ENCODE results near the gene TAP2.

The TAP2 gene

DNA sequence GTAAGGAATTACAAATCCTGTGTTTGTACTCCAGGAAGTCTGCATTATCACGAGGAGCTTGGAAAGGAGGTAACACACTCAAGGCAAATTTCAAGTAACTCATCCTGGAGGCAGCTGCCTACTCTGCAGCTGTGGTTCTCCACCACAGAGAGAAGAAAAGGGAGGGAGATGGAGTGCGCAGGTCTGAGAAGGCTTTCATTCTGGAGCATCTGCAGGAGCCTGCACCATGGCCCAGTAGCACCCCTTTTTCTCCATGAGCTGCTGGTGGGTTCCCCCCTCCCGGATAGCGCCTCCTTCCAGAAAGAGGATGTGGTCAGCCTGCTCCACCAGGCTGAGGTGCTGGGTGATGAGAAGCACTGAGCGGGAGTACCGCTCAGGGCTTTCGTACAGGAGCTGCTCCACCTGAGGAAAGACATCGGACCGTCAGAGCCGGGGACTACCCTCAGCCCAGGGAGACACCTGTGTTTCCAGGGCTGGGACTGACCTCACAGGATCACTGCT, 6.9 kb upstream of the TAP2 start:
- H3K9me2 ChIP-seq (replicated peaks; ENCODE audit: insufficient read depth, low read length), result no peaks in the 10 kb centered on the region
- peaks cover 18% of the 10 kb centered on the region for H3F3A ChIP-seq (ENCODE audit: insufficient read depth)
- no peaks in the 10 kb centered on the region for H4K20me1 ChIP-seq (ENCODE audit: low read depth, low read length)
- peak overlapping the region; percentile 64 for H3K4me3 ChIP-seq (ENCODE audit: insufficient read depth, low read length, poor library complexity, severe bottlenecking)
- H3K9ac ChIP-seq (ENCODE audit: low read length), result peak overlapping the region; percentile 72
- TF ChIP-seq EZH2phosphoT487 (conservative IDR thresholded peaks at IDR 0.05; ENCODE audit: low read length), result no peak
- no peak for TF ChIP-seq CTCF (IDR thresholded peaks at IDR 0.05; ENCODE audit: insufficient read depth, low read length, poor library complexity, severe bottlenecking)
- no peaks in the 10 kb centered on the region for H3K36me3 ChIP-seq (ENCODE audit: low read length)
- no peaks in the 10 kb centered on the region for H3K27me3 ChIP-seq (ENCODE audit: low read length)
- H3K9me3 ChIP-seq (ENCODE audit: insufficient read depth, low read length), result no peaks in the 10 kb centered on the region
- H3K79me2 ChIP-seq (ENCODE audit: insufficient read depth, low read length), result no peaks in the 10 kb centered on the region
- H3K4me2 ChIP-seq (ENCODE audit: low read depth, low read length, poor library complexity, severe bottlenecking), result peak overlapping the region; percentile 86
- no peak overlapping the region for H2AFZ ChIP-seq (ENCODE audit: low read depth, low read length, severe bottlenecking)
- H3K27ac ChIP-seq (ENCODE audit: low read depth, low read length), result peak overlapping the region; percentile 78

GRCh38 chr6:32844839-32845383, 6.4 kb upstream of the TAP2 start:
- peaks cover 18% of the 10 kb centered on the region for H3F3A ChIP-seq (ENCODE audit: insufficient read depth)
- H3K36me3 ChIP-seq (ENCODE audit: low read length), result no peaks in the 10 kb centered on the region
- H4K20me1 ChIP-seq (ENCODE audit: low read depth, low read length), result no peaks in the 10 kb centered on the region
- H3K4me2 ChIP-seq (ENCODE audit: low read depth, low read length, poor library complexity, severe bottlenecking), result peak overlapping the region; percentile 86
- peak overlapping the region; percentile 78 for H3K27ac ChIP-seq (ENCODE audit: low read depth, low read length)
- H3K27me3 ChIP-seq (ENCODE audit: low read length), result no peaks in the 10 kb centered on the region
- peak overlapping the region; percentile 64 for H3K4me3 ChIP-seq (ENCODE audit: insufficient read depth, low read length, poor library complexity, severe bottlenecking)
- peak overlapping the region; percentile 72 for H3K9ac ChIP-seq (ENCODE audit: low read length)
- peak overlapping the region; percentile 29 for H2AFZ ChIP-seq (ENCODE audit: low read depth, low read length, severe bottlenecking)
- no peaks in the 10 kb centered on the region for H3K9me3 ChIP-seq (ENCODE audit: insufficient read depth, low read length)
- no peaks in the 10 kb centered on the region for H3K9me2 ChIP-seq (replicated peaks; ENCODE audit: insufficient read depth, low read length)
- TF ChIP-seq EZH2phosphoT487 (conservative IDR thresholded peaks at IDR 0.05; ENCODE audit: low read length), result no peak
- no peak for TF ChIP-seq CTCF (IDR thresholded peaks at IDR 0.05; ENCODE audit: insufficient read depth, low read length, poor library complexity, severe bottlenecking)
- H3K79me2 ChIP-seq (ENCODE audit: insufficient read depth, low read length), result no peaks in the 10 kb centered on the region

GRCh38 chr6:32843979-32844838, 5.7 kb upstream of the TAP2 start, which contains the start of gene PSMB8:
PSMB8 (minus strand) TSS chr6:32844047; CDS start chr6:32843996, 51 bp downstream.
- no peak for TF ChIP-seq CTCF (IDR thresholded peaks at IDR 0.05; ENCODE audit: insufficient read depth, low read length, poor library complexity, severe bottlenecking)
- peak within 1 kb of the TSS; percentile 72 for H3K9ac ChIP-seq (ENCODE audit: low read length)
- no peaks in the 10 kb centered on the region for H3K9me2 ChIP-seq (replicated peaks; ENCODE audit: insufficient read depth, low read length)
- H3K4me3 ChIP-seq (ENCODE audit: insufficient read depth, low read length, poor library complexity, severe bottlenecking), result peak within 1 kb of the TSS; percentile 64
- no peaks in the 10 kb centered on the region for H3K79me2 ChIP-seq (ENCODE audit: insufficient read depth, low read length)
- H3K36me3 ChIP-seq (ENCODE audit: low read length), result no peaks in the 10 kb centered on the region
- H3K9me3 ChIP-seq (ENCODE audit: insufficient read depth, low read length), result no peaks in the 10 kb centered on the region
- H3K27ac ChIP-seq (ENCODE audit: low read depth, low read length), result peak within 1 kb of the TSS; percentile 78
- H3K4me2 ChIP-seq (ENCODE audit: low read depth, low read length, poor library complexity, severe bottlenecking), result peak within 1 kb of the TSS; percentile 86
- peak within 1 kb of the TSS; percentile 66 for H2AFZ ChIP-seq (ENCODE audit: low read depth, low read length, severe bottlenecking)
- no peaks in the 10 kb centered on the region for H3K27me3 ChIP-seq (ENCODE audit: low read length)
- no peaks in the 10 kb centered on the region for H4K20me1 ChIP-seq (ENCODE audit: low read depth, low read length)
- H3F3A ChIP-seq (ENCODE audit: insufficient read depth), result peaks cover 18% of the 10 kb centered on the region

Measured in SU-DHL-6 (cell line).